Measurements from ENCODE around the gene DDO.

The DDO gene

DNA sequence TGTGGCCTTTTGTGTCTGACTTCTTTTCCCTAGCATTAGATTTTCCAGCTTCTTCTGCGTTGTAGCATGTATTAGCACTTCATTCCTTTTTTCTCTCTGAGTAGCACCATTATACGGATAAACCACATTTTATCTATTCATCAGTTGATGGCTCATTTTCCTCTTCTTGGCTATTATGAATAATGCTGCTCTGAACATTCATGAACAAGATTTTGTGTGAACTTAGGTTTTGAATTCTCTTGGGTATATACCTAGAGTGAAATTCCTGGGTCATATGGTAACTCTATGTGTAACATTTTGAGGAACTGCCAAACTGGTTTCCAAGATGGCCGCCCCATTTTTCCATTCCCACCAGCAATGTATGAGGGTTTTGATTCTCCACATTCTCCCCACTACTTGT lies 32.4 kb upstream of the DDO start:
- no peaks in the 10 kb centered on the region for H4K20me1 ChIP-seq (ENCODE audit: low read depth, low read length)
- H3K9me2 ChIP-seq (replicated peaks; ENCODE audit: insufficient read depth, low read length) = no peaks in the 10 kb centered on the region
- H3K4me2 ChIP-seq (ENCODE audit: low read depth, low read length, poor library complexity, severe bottlenecking) = no peak overlapping the region
- no peaks in the 10 kb centered on the region for H3K27me3 ChIP-seq (ENCODE audit: low read length)
- H3K9ac ChIP-seq (ENCODE audit: low read length) = no peak overlapping the region
- no peaks in the 10 kb centered on the region for H3K36me3 ChIP-seq (ENCODE audit: low read length)
- H2AFZ ChIP-seq (ENCODE audit: low read depth, low read length, severe bottlenecking) = no peak overlapping the region
- no peaks in the 10 kb centered on the region for H3K79me2 ChIP-seq (ENCODE audit: insufficient read depth, low read length)
- no peaks in the 10 kb centered on the region for H3K9me3 ChIP-seq (ENCODE audit: insufficient read depth, low read length)
- no peak for TF ChIP-seq EZH2phosphoT487 (conservative IDR thresholded peaks at IDR 0.05; ENCODE audit: low read length)
- TF ChIP-seq, protein P1, sequence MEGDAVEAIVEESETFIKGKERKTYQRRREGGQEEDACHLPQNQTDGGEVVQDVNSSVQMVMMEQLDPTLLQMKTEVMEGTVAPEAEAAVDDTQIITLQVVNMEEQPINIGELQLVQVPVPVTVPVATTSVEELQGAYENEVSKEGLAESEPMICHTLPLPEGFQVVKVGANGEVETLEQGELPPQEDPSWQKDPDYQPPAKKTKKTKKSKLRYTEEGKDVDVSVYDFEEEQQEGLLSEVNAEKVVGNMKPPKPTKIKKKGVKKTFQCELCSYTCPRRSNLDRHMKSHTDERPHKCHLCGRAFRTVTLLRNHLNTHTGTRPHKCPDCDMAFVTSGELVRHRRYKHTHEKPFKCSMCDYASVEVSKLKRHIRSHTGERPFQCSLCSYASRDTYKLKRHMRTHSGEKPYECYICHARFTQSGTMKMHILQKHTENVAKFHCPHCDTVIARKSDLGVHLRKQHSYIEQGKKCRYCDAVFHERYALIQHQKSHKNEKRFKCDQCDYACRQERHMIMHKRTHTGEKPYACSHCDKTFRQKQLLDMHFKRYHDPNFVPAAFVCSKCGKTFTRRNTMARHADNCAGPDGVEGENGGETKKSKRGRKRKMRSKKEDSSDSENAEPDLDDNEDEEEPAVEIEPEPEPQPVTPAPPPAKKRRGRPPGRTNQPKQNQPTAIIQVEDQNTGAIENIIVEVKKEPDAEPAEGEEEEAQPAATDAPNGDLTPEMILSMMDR (IDR thresholded peaks at IDR 0.05; ENCODE audit: insufficient read depth, low read length, poor library complexity, severe bottlenecking) = no peak
- H3F3A ChIP-seq (ENCODE audit: insufficient read depth) = no peaks in the 10 kb centered on the region
- H3K27ac ChIP-seq (ENCODE audit: low read depth, low read length) = no peak overlapping the region
- no peak overlapping the region for H3K4me3 ChIP-seq (ENCODE audit: insufficient read depth, low read length, poor library complexity, severe bottlenecking)

DNA sequence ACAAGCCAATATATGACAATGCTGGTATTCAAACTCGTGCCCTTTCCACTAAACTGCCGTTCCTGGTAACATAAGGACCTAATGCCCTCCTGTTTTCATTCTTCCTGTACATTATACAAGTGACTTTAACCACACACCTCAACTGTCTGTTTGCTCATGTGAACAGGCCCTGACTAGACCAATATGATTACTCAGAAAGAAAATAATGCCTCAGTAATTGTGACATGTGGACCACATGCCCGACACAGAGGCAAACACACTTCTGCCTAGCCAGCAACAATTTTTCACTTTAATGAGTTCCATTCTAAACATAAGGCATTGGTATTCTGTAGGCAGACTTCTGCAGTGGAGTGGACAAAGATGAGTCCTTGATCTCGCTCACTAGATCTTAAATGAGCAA lies 31.0 kb upstream of the DDO start:
- no peaks in the 10 kb centered on the region for H3F3A ChIP-seq (ENCODE audit: insufficient read depth)
- no peaks in the 10 kb centered on the region for H3K79me2 ChIP-seq (ENCODE audit: insufficient read depth, low read length)
- no peaks in the 10 kb centered on the region for H3K9me2 ChIP-seq (replicated peaks; ENCODE audit: insufficient read depth, low read length)
- no peaks in the 10 kb centered on the region for H4K20me1 ChIP-seq (ENCODE audit: low read depth, low read length)
- no peak overlapping the region for H3K27ac ChIP-seq (ENCODE audit: low read depth, low read length)
- no peaks in the 10 kb centered on the region for H3K27me3 ChIP-seq (ENCODE audit: low read length)
- no peak overlapping the region for H3K4me3 ChIP-seq (ENCODE audit: insufficient read depth, low read length, poor library complexity, severe bottlenecking)
- H3K36me3 ChIP-seq (ENCODE audit: low read length) = no peaks in the 10 kb centered on the region
- H3K4me2 ChIP-seq (ENCODE audit: low read depth, low read length, poor library complexity, severe bottlenecking) = no peak overlapping the region
- no peaks in the 10 kb centered on the region for H3K9me3 ChIP-seq (ENCODE audit: insufficient read depth, low read length)
- no peak overlapping the region for H3K9ac ChIP-seq (ENCODE audit: low read length)
- no peak overlapping the region for H2AFZ ChIP-seq (ENCODE audit: low read depth, low read length, severe bottlenecking)
- no peak for TF ChIP-seq EZH2phosphoT487 (conservative IDR thresholded peaks at IDR 0.05; ENCODE audit: low read length)
- TF ChIP-seq, protein P1 (IDR thresholded peaks at IDR 0.05; ENCODE audit: insufficient read depth, low read length, poor library complexity, severe bottlenecking) = no peak

DNA sequence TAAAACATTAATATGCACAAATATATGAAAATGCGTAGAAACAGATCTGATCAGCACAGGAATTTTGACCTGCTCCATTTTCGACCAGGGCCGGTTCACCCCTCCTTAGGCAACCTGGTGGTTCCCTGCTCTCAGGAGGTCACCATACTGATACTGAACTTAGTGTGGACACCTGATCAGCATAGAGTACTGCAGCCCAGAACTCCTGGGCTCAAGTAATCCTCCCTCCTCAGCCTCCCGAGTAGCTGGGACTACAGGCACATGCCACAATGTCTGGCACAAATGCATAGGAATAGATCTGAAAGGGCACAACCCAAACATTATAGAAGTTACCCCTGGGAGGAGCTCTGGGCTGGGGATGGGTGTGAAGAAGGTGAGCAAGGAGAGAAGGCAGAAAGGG lies 24.7 kb upstream of the DDO start:
- no peaks in the 10 kb centered on the region for H3K9me3 ChIP-seq (ENCODE audit: insufficient read depth, low read length)
- H3K4me3 ChIP-seq (ENCODE audit: insufficient read depth, low read length, poor library complexity, severe bottlenecking) = no peak overlapping the region
- no peaks in the 10 kb centered on the region for H3K27me3 ChIP-seq (ENCODE audit: low read length)
- no peaks in the 10 kb centered on the region for H3K36me3 ChIP-seq (ENCODE audit: low read length)
- no peaks in the 10 kb centered on the region for H3K9me2 ChIP-seq (replicated peaks; ENCODE audit: insufficient read depth, low read length)
- H3K9ac ChIP-seq (ENCODE audit: low read length) = no peak overlapping the region
- no peak overlapping the region for H2AFZ ChIP-seq (ENCODE audit: low read depth, low read length, severe bottlenecking)
- H3K27ac ChIP-seq (ENCODE audit: low read depth, low read length) = no peak overlapping the region
- H3K79me2 ChIP-seq (ENCODE audit: insufficient read depth, low read length) = no peaks in the 10 kb centered on the region
- no peak overlapping the region for H3K4me2 ChIP-seq (ENCODE audit: low read depth, low read length, poor library complexity, severe bottlenecking)
- TF ChIP-seq EZH2phosphoT487 (conservative IDR thresholded peaks at IDR 0.05; ENCODE audit: low read length) = no peak
- TF ChIP-seq, protein P1 (IDR thresholded peaks at IDR 0.05; ENCODE audit: insufficient read depth, low read length, poor library complexity, severe bottlenecking) = no peak
- no peaks in the 10 kb centered on the region for H3F3A ChIP-seq (ENCODE audit: insufficient read depth)
- no peaks in the 10 kb centered on the region for H4K20me1 ChIP-seq (ENCODE audit: low read depth, low read length)

DNA sequence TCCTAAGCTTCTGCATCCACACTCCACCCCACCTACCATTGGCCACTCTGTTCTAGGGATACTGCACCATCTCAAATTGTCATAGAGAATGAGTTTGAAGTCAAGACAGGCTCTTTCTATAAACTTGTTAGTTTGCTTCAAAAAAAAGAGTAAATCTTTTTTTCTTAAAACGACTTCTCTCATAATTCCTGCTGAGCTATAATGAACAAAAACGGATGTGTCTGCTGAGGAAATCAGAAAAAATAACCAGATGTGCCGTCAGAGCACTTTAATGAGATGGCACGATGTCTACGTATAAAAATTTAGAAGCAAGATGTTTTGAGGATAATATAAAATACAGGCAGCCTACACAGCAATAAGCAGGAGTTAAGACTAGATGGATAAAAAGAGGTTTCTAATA lies 24.0 kb upstream of the DDO start:
- H3K4me3 ChIP-seq (ENCODE audit: insufficient read depth, low read length, poor library complexity, severe bottlenecking) = no peak overlapping the region
- H3K9me3 ChIP-seq (ENCODE audit: insufficient read depth, low read length) = no peaks in the 10 kb centered on the region
- no peaks in the 10 kb centered on the region for H3F3A ChIP-seq (ENCODE audit: insufficient read depth)
- no peak overlapping the region for H2AFZ ChIP-seq (ENCODE audit: low read depth, low read length, severe bottlenecking)
- H4K20me1 ChIP-seq (ENCODE audit: low read depth, low read length) = no peaks in the 10 kb centered on the region
- H3K36me3 ChIP-seq (ENCODE audit: low read length) = no peaks in the 10 kb centered on the region
- no peak for TF ChIP-seq EZH2phosphoT487 (conservative IDR thresholded peaks at IDR 0.05; ENCODE audit: low read length)
- TF ChIP-seq, protein P1 (IDR thresholded peaks at IDR 0.05; ENCODE audit: insufficient read depth, low read length, poor library complexity, severe bottlenecking) = no peak
- no peak overlapping the region for H3K27ac ChIP-seq (ENCODE audit: low read depth, low read length)
- H3K4me2 ChIP-seq (ENCODE audit: low read depth, low read length, poor library complexity, severe bottlenecking) = no peak overlapping the region
- H3K9ac ChIP-seq (ENCODE audit: low read length) = no peak overlapping the region
- no peaks in the 10 kb centered on the region for H3K79me2 ChIP-seq (ENCODE audit: insufficient read depth, low read length)
- no peaks in the 10 kb centered on the region for H3K9me2 ChIP-seq (replicated peaks; ENCODE audit: insufficient read depth, low read length)
- no peaks in the 10 kb centered on the region for H3K27me3 ChIP-seq (ENCODE audit: low read length)
